Neuronal stem cell (in vitro differentiated cells): Measurements from ENCODE around the gene RDX.

ENCODE experiments used
- DNase-seq: peaks from one replicate; pipeline ENCODE4 v3.0.0-alpha.2; 2013; ENCODE audit warnings: low spot score
- H2AFZ ChIP-seq: one replicate; pipeline ENCODE4 v1.6.1; 2013; ENCODE audit warnings: mild to moderate bottlenecking, low read length, inconsistent platforms
- H2AK5ac ChIP-seq: 2 replicates; pipeline ENCODE4 v1.6.1; 2013; ENCODE audit warnings: low read depth, mild to moderate bottlenecking, inconsistent platforms, low read length, moderate library complexity, mixed read lengths
- H2BK120ac ChIP-seq: 2 replicates; pipeline ENCODE4 v1.6.1; 2013; ENCODE audit warnings: low read depth, mild to moderate bottlenecking, inconsistent platforms, low read length, moderate library complexity, mixed read lengths
- H2BK12ac ChIP-seq: one replicate; pipeline ENCODE4 v1.6.1; 2013; ENCODE audit warnings: low read length, inconsistent platforms
- H2BK15ac ChIP-seq: 2 replicates; pipeline ENCODE4 v1.6.1; 2013; ENCODE audit warnings: mild to moderate bottlenecking, low read length, inconsistent platforms, mixed read lengths
- H2BK5ac ChIP-seq: one replicate; pipeline ENCODE4 v1.6.1; 2013; ENCODE audit warnings: inconsistent platforms, mild to moderate bottlenecking, low read length, moderate library complexity
- H3K14ac ChIP-seq: one replicate; pipeline ENCODE4 v1.6.1; 2013; ENCODE audit warnings: low read length, inconsistent platforms
- H3K18ac ChIP-seq: 2 replicates; pipeline ENCODE4 v1.6.1; 2013; ENCODE audit warnings: low read length, inconsistent platforms
- H3K23ac ChIP-seq: 2 replicates; pipeline ENCODE4 v1.6.1; 2013; ENCODE audit warnings: low read depth, mild to moderate bottlenecking, mixed read lengths, low read length, inconsistent platforms; ENCODE audit not compliant: poor library complexity
- H3K27ac ChIP-seq: replicated peaks from 3 replicates; pipeline ENCODE4 v1.5.1; 2013; ENCODE audit warnings: low read length, inconsistent platforms
- H3K27me3 ChIP-seq, 3 experiments: 2 replicates each; pipeline ENCODE4 v1.6.1; 2013; ENCODE audit warnings: low read length in 3 of 3, mild to moderate bottlenecking in 2 of 3, inconsistent platforms in 1 of 3, low read depth in 1 of 3, mixed read lengths in 1 of 3, moderate library complexity in 1 of 3; ENCODE audit not compliant: control insufficient read depth in 3 of 3, insufficient read depth in 3 of 3
- H3K36me3 ChIP-seq, 2 donors: replicated peaks in 1 of 2; 2 replicates each; pipeline ENCODE4 v1.6.1; 2013; ENCODE audit warnings: low read length in 2 of 2; ENCODE audit not compliant: control insufficient read depth in 2 of 2, insufficient read depth in 2 of 2
- H3K4ac ChIP-seq: 2 replicates; pipeline ENCODE4 v1.6.1; 2013; ENCODE audit warnings: inconsistent platforms, mild to moderate bottlenecking, low read length, moderate library complexity
- H3K4me1 ChIP-seq, 2 donors: 1 replicate in 1 of 2; 2 replicates in 1 of 2; pipeline ENCODE4 v1.6.1; 2013; ENCODE audit warnings: low read length in 2 of 2, low read depth in 1 of 2; ENCODE audit not compliant: control insufficient read depth in 2 of 2, insufficient read depth in 1 of 2
- H3K4me2 ChIP-seq: one replicate; pipeline ENCODE4 v1.6.1; 2013; ENCODE audit warnings: mild to moderate bottlenecking, low read length, inconsistent platforms; ENCODE audit not compliant: insufficient read depth, poor library complexity, severe bottlenecking
- H3K4me3 ChIP-seq, 2 donors: 2 replicates each; pipeline ENCODE4 v1.5.1; 2013; ENCODE audit warnings: low read length in 2 of 2, mild to moderate bottlenecking in 2 of 2, inconsistent platforms in 1 of 2, moderate library complexity in 1 of 2
- H3K79me1 ChIP-seq: one replicate; pipeline ENCODE4 v1.6.1; 2013; ENCODE audit warnings: low read depth, mild to moderate bottlenecking, inconsistent platforms, low read length, moderate library complexity
- H3K9ac ChIP-seq: one replicate; pipeline ENCODE4 v1.6.1; 2013; ENCODE audit warnings: mild to moderate bottlenecking, low read depth, low read length, inconsistent platforms; ENCODE audit not compliant: poor library complexity
- H3K9me3 ChIP-seq, 2 donors: replicated peaks in 1 of 2; 2 replicates each; pipeline versions ENCODE3 to v1.6.1; 2013; ENCODE audit warnings: low read length in 2 of 2, mild to moderate bottlenecking in 2 of 2, inconsistent platforms in 1 of 2, low read depth in 1 of 2, mixed read lengths in 1 of 2, moderate library complexity in 1 of 2; ENCODE audit not compliant: control insufficient read depth in 2 of 2, insufficient read depth in 1 of 2
- H4K8ac ChIP-seq: one replicate; pipeline ENCODE4 v1.6.1; 2013; ENCODE audit warnings: low read depth, mild to moderate bottlenecking, inconsistent platforms, low read length, moderate library complexity
- H4K91ac ChIP-seq: one replicate; pipeline ENCODE4 v1.6.1; 2013; ENCODE audit warnings: low read length, low read depth, mild to moderate bottlenecking, inconsistent platforms; ENCODE audit not compliant: poor library complexity
- WGBS, 2 donors: extraction: QIAGEN DNeasy Blood & Tissue Kit; methylation state at CpG; one replicate each; pipeline ENCODE4 v1.1.7; 2013; ENCODE audit warnings: missing lambda C conversion rate in 2 of 2, mixed read lengths in 1 of 2; ENCODE audit not compliant: insufficient read length in 2 of 2, insufficient replicate concordance in 1 of 2; ENCODE audit errors: extremely low coverage in 2 of 2; 5-methylcytosine and 5-hydroxymethylcytosine counted together

RDX gene

GRCh38 chr11:110272919-110273318 lies 23.5 kb downstream of the RDX start:
- no CpG with 5 or more reads among the region's 2 CpGs for WGBS, 2 donors

GRCh38 chr11:110269996-110270395 lies 26.4 kb downstream of the RDX start:
- Histone ChIP-seq H3K23ac (no peak overlapping the region), H2BK5ac (no peak overlapping the region), H2BK12ac (no peak overlapping the region), H4K91ac (no peak overlapping the region), H2BK15ac (no peak overlapping the region), H2AFZ (no peak overlapping the region), H3K4me2 (no peak overlapping the region), H3K79me1 (no peaks in the 10 kb centered on the region), H3K27me3 (no peaks in the 10 kb centered on the region), H2BK120ac (no peak overlapping the region), H3K9ac (no peak overlapping the region), H3K36me3 (peaks cover 4 to 73% of the 10 kb centered on the region in 2 donors), H3K27ac (no peak overlapping the region), H3K4me3 (no peak overlapping the region), H4K8ac (no peak overlapping the region), H3K4me1 (no peaks in the 10 kb centered on the region), H3K14ac (no peak overlapping the region), H3K18ac (no peak overlapping the region), H3K9me3 (no peaks in the 10 kb centered on the region), H2AK5ac (no peak overlapping the region), H3K4ac (no peak overlapping the region)
- no CpG with 5 or more reads among the region's 7 CpGs for WGBS, 2 donors
- no peak for DNase-seq

More at GRCh38 chr11:110272919-110273318, 23.5 kb downstream of the RDX start:
- no peak for DNase-seq
- H3K79me1 ChIP-seq: no peaks in the 10 kb centered on the region
- no peak overlapping the region for H4K8ac ChIP-seq
- H3K4me2 ChIP-seq: no peak overlapping the region
- no peak overlapping the region for H2AK5ac ChIP-seq
- H2BK15ac ChIP-seq: no peak overlapping the region
- H3K27me3 ChIP-seq: no peaks in the 10 kb centered on the region
- H3K27ac ChIP-seq: no peak overlapping the region
- no peak overlapping the region for H4K91ac ChIP-seq
- no peak overlapping the region for H3K23ac ChIP-seq
- H2BK5ac ChIP-seq: no peak overlapping the region
- H3K14ac ChIP-seq: no peak overlapping the region
- no peaks in the 10 kb centered on the region for H3K4me1 ChIP-seq
- H3K9me3 ChIP-seq: peaks cover 0 to 4% of the 10 kb centered on the region in 2 donors
- no peak overlapping the region for H3K9ac ChIP-seq
- no peak overlapping the region for H2BK120ac ChIP-seq
- no peak overlapping the region for H3K4ac ChIP-seq
- H2AFZ ChIP-seq: no peak overlapping the region
- H3K18ac ChIP-seq: no peak overlapping the region
- H2BK12ac ChIP-seq: no peak overlapping the region
- H3K36me3 ChIP-seq: peaks cover 4 to 93% of the 10 kb centered on the region in 2 donors
- H3K4me3 ChIP-seq: no peak overlapping the region

- Histone ChIP-seq H2AK5ac (no peak overlapping the region), H3K9me3 (no peaks in the 10 kb centered on the region), H3K27me3 (no peaks in the 10 kb centered on the region), H2BK120ac (no peak overlapping the region), H3K23ac (no peak overlapping the region), H3K18ac (no peak overlapping the region), H3K27ac (no peak overlapping the region), H3K4me2 (no peak overlapping the region), H3K4me3 (no peak overlapping the region), H3K4ac (no peak overlapping the region), H3K36me3 (peaks cover 4 to 77% of the 10 kb centered on the region in 2 donors), H4K91ac (no peak overlapping the region), H3K4me1 (no peaks in the 10 kb centered on the region), H2AFZ (no peak overlapping the region), H4K8ac (no peak overlapping the region), H3K79me1 (no peaks in the 10 kb centered on the region), H3K9ac (no peak overlapping the region), H2BK12ac (no peak overlapping the region), H2BK5ac (no peak overlapping the region), H2BK15ac (no peak overlapping the region), H3K14ac (no peak overlapping the region)
- no peak for DNase-seq
- no CpG with 5 or more reads among the region's 1 CpG for WGBS, 2 donors
Measured at GRCh38 chr11:110268441-110268840, 28.0 kb downstream of the RDX start.

GRCh38 chr11:110262072-110262403 lies 34.4 kb downstream of the RDX start:
- no peak overlapping the region for H2BK15ac ChIP-seq
- H2BK120ac ChIP-seq: no peak overlapping the region
- no peak overlapping the region for H3K4me2 ChIP-seq
- no peak overlapping the region for H3K27ac ChIP-seq
- no peak overlapping the region for H3K4ac ChIP-seq
- H3K9ac ChIP-seq: no peak overlapping the region
- no CpG with 5 or more reads among the region's 6 CpGs for WGBS, 2 donors
- H3K27me3 ChIP-seq: no peaks in the 10 kb centered on the region
- H3K36me3 ChIP-seq: peaks cover 0 to 73% of the 10 kb centered on the region in 2 donors
- no peak overlapping the region for H3K14ac ChIP-seq
- no peak overlapping the region for H3K4me3 ChIP-seq
- no peak overlapping the region for H4K8ac ChIP-seq
- H2AK5ac ChIP-seq: no peak overlapping the region
- no peaks in the 10 kb centered on the region for H3K4me1 ChIP-seq
- H4K91ac ChIP-seq: no peak overlapping the region
- no peak overlapping the region for H2BK12ac ChIP-seq
- no peak overlapping the region for H2BK5ac ChIP-seq
- DNase-seq: no peak
- H3K79me1 ChIP-seq: no peaks in the 10 kb centered on the region
- no peak overlapping the region for H2AFZ ChIP-seq
- no peak overlapping the region for H3K23ac ChIP-seq
- H3K9me3 ChIP-seq: no peaks in the 10 kb centered on the region
- H3K18ac ChIP-seq: no peak overlapping the region
